ENCODE measurements around the gene TRPV4. TPM values are rescaled to one million over a fixed set of nuclear protein-coding genes. Genes with fewer than 3 reads are reported as not detected.

TRPV4 gene
- total RNA-seq, 1 donor from 2014 or later, result not detected

DNA sequence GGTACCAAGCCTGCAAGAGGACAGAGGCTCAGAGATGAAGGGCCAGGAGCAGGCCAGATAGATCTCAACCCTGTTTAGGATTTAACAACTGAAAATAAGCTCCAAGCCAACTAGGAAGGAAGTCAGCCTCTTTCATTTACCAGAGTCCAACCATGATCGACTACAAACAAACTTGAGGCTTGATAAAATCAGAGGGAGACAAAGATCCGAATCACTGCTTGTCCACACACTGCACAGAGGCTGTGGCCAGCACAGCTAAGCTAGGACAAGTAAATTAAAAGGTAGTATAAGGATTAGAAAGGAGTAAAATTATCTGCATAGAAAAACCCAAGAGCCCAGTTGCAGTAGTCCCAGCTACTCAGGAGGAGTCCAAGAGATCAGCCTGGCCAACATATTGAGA is 79.2 kb downstream of the TRPV4 start:
- H3K9me3 Mint-ChIP-seq, result peaks cover 16% of the 10 kb centered on the region
- H3K36me3 Mint-ChIP-seq (ENCODE audit: low read depth), result no peaks in the 10 kb centered on the region

DNA sequence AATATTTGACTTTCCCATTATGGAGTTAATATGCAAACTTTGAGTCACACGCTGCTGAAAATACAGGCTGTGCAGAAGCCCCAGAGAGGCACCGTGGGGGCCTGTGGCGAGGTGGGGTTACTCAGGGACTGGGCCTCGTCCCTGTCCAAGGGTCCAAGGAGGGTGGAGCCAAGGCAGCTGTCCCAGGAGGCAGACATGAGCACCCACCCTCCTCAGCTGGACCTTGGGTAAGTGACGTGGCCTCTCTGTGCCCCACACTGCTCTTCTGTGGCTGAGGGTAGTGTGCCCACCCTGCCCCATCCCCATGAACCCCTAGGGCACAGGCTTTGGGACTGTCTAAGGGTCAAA is 80.2 kb downstream of the TRPV4 start:
- Mint-ChIP-seq H3K9me3 (peaks cover 16% of the 10 kb centered on the region), H3K27me3 (ENCODE audit: low read depth) (peaks cover 16% of the 10 kb centered on the region), H3K4me3 (ENCODE audit: low read depth) (no peak overlapping the region), H3K27ac (no peak overlapping the region), H3K36me3 (ENCODE audit: low read depth) (no peaks in the 10 kb centered on the region), H3K4me1 (ENCODE audit: low read depth) (no peaks in the 10 kb centered on the region)
- intact Hi-C loops (cut with micrococcal nuclease), result no loop called here
- no peak for DNase-seq (ENCODE audit: low spot score)

More for the DNA sequence above, 79.2 kb downstream of the TRPV4 start:
- no peaks in the 10 kb centered on the region for H3K4me1 Mint-ChIP-seq (ENCODE audit: low read depth)
- H3K4me3 Mint-ChIP-seq (ENCODE audit: low read depth), result no peak overlapping the region
- no peak overlapping the region for H3K27ac Mint-ChIP-seq
- H3K27me3 Mint-ChIP-seq (ENCODE audit: low read depth), result peaks cover 16% of the 10 kb centered on the region
- intact Hi-C loops (cut with micrococcal nuclease), result no loop called here
- DNase-seq (ENCODE audit: low spot score), result no peak

DNA sequence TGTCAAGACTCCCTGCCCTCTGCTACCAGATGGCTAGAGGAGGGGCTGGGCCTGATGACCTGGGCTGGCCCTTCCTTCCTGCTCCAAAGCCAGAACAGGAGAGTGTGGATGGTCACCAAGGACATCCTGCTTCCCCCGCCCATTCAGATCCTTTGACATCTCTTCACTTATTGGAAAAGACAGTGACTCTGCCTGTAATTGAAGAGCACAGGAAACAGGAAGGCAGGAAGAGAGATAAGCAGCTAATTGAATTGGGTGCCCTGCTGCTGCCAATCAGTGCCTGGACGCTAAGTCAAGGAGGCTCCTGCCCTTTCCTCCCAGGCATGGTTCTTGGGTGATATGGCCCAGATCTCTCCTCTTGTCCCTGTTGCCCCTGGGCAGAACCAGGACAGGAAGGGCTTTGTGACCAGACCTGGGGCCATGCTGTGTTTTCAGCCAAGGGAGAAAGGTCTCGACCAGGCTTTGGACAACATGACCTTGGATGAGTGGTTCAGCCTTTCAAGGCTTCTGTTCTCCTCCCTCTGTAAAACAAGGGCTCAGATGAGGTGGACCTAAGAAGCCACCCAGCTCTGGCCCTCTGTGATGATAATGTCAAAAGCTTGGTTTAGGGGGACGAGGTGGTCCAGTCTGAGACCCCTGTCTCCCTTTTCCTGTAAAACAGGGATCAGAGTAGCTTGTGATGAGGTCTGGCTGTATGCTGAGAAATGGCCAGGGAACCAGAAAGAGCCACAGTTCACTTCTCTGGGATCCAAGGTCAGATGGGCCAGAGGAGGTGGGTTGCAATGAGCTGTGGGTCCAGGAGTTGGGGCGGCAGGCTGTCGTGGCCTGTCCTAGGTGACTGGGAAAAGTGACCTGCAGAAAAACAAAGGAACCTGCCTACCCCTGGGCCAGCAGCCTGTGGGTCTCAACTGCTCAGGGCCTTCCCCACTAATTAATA is 80.8 kb downstream of the TRPV4 start:
- peaks cover 18% of the 10 kb centered on the region for H3K27me3 Mint-ChIP-seq (ENCODE audit: low read depth)
- H3K4me3 Mint-ChIP-seq (ENCODE audit: low read depth), result no peak overlapping the region
- no peaks in the 10 kb centered on the region for H3K4me1 Mint-ChIP-seq (ENCODE audit: low read depth)
- H3K36me3 Mint-ChIP-seq (ENCODE audit: low read depth), result no peaks in the 10 kb centered on the region
- H3K9me3 Mint-ChIP-seq, result peaks cover 16% of the 10 kb centered on the region
- DNase-seq (ENCODE audit: low spot score), result no peak
- H3K27ac Mint-ChIP-seq, result no peak overlapping the region
- intact Hi-C loops (cut with micrococcal nuclease), result no loop called here

DNA sequence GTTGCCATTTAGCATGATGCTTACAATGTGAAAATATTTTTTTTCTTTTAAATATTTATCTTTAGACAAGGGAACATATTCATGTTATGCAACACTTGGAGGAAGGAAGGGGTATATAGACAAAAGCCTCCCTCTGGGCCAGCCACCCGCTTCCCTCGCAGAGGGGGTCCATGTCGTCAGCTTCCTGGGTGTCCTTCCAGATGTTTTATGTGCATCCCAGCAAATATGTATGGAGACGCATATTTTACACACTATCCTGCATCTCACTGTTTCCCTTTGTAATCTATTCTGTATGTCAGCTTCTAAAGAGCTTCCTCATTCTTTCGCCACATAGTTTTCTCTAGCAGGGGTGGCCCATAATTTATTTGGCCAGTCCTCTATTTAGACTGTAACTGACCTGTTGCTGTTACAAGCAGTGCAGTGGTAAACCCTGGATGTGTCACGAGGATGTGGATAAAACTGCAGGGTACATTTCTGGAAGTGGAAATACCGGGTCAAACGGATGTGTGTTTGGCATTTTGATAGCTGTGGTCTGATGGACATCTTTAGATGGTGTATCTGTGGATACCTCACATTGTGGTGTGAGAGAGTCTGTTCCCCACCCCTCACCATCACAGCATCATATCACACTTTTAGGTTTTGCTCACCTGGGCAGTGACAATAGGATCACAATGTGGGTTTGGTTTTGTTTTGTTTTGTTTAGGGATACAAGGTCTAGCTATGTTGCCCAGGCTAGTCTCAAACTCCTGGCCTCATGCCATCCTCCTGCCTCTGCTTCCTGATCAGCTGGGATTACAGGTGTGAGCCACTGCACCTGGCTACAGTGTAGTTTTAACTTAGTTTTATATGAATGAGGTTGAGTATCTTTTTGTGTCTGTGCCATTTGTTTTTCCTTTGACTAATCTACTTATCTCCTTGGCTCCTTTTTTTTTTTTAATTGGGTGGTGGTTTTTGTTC is 87.9 kb downstream of the TRPV4 start:
- H3K4me3 Mint-ChIP-seq (ENCODE audit: low read depth), result no peak overlapping the region
- H3K27ac Mint-ChIP-seq, result no peak overlapping the region
- H3K9me3 Mint-ChIP-seq, result no peaks in the 10 kb centered on the region
- peaks cover 11% of the 10 kb centered on the region for H3K27me3 Mint-ChIP-seq (ENCODE audit: low read depth)
- no peaks in the 10 kb centered on the region for H3K4me1 Mint-ChIP-seq (ENCODE audit: low read depth)
- DNase-seq (ENCODE audit: low spot score), result no peak
- intact Hi-C loops (cut with micrococcal nuclease), result no loop called here
- H3K36me3 Mint-ChIP-seq (ENCODE audit: low read depth), result no peaks in the 10 kb centered on the region

DNA sequence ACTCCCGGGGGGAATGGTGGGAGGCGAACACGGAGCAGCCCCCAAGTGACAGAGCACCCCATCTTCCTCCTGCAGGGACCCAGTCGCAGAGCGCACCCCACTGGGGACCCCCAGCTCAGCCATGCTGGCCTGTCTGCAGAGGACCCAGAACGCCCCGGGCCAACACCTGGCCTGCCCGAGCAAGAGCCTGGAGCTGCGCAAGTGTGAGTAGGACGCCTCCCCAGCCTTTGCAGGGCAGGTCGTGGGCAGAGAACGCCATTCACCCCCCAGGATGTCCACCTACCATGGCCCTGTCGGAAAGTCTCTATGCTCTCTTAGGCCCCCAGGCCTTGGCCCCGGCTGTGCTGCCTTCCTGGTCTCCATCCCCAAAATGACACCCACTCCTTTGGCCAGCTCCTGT is 89.2 kb downstream of the TRPV4 start:
- no peaks in the 10 kb centered on the region for H3K36me3 Mint-ChIP-seq (ENCODE audit: low read depth)
- no peak for DNase-seq (ENCODE audit: low spot score)
- intact Hi-C loops (cut with micrococcal nuclease), result no loop called here

DNA sequence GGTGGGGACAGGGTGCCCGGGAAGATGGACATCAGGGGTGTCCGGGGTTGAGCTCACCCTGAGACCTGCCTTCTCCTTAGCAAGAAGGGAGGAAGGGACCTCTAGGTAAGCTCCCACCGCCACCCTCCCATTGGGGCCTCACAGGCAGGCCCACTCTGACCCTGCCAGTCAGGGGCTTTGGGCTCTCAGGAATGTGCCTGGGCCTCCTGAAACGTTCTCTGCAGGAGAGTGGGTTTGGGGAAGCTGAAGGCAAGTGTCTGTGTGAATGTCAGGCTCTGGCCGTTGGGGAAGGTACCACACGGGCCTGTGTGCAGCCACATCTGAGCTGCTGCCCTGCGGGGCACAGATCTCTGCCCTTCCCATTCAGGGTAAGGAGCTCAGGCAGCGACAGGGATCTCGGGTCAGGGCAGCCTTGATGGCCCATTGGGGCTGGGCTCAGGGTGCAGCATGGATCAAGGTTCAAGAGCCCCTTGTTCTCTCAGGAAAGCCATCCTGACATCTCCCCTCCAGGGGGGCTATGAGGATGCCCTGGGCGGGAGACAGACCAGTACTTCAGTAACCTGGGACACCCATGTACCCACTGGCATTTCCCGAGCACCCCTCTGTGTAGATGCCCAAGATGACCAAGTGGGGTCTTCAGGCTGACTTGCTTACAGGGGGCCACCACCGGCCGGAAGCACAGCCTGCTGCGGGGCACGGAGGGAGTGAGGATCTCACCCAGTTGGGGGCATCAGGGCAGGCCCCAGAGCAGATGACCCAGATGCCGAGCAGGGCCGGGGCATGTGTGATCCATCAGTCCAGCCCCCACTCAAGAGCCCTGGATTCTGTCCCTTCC is 89.9 kb downstream of the TRPV4 start:
- Mint-ChIP-seq H3K27ac (no peak overlapping the region), H3K4me3 (ENCODE audit: low read depth) (no peak overlapping the region), H3K4me1 (ENCODE audit: low read depth) (no peaks in the 10 kb centered on the region), H3K27me3 (ENCODE audit: low read depth) (peaks cover 7% of the 10 kb centered on the region), H3K9me3 (no peaks in the 10 kb centered on the region), H3K36me3 (ENCODE audit: low read depth) (no peaks in the 10 kb centered on the region)
- intact Hi-C loops (cut with micrococcal nuclease), result no loop called here
- DNase-seq (ENCODE audit: low spot score), result no peak

More for the DNA sequence above, 89.2 kb downstream of the TRPV4 start:
- Mint-ChIP-seq H3K27ac (no peak overlapping the region), H3K4me3 (ENCODE audit: low read depth) (no peak overlapping the region), H3K9me3 (no peaks in the 10 kb centered on the region), H3K4me1 (ENCODE audit: low read depth) (no peaks in the 10 kb centered on the region), H3K27me3 (ENCODE audit: low read depth) (peaks cover 7% of the 10 kb centered on the region)

DNA sequence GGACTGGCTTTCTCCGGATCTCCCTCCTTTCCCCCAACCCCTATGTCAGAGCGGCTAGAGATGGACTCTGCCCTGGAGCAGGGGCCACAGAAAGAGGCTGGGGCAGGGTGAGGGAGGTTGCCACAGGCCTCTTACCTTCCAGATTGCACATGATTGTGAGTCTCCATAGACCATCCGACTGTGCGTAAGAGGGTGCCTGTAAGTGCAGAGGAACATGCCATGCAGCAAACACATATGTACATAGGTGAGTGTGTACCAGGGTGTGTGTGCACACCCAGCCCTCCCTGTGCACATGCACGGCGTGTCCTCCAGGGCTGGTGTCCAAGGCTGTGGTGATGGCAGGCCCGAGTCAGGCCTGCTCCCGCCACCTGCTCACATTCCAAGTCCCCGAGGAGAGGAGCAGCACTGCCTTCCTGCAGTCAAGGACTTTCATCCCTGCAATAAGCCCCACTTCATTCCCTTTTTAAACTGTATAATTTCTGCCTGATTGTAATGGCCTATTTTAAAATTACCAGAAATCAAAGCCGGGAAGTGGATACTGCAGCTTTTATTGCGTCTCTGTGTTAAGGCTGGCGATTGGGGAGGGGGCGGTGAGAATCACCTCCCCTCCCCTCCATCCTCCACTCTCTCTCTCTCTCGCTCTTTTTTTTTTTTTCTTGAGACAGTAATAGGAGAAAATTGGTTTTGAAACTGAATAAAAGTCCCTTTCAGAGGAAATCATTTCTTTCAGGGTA is 91.1 kb downstream of the TRPV4 start:
- Mint-ChIP-seq H3K4me3 (ENCODE audit: low read depth) (no peak overlapping the region), H3K27ac (no peak overlapping the region), H3K27me3 (ENCODE audit: low read depth) (peaks cover 3% of the 10 kb centered on the region), H3K4me1 (ENCODE audit: low read depth) (no peaks in the 10 kb centered on the region), H3K9me3 (no peaks in the 10 kb centered on the region), H3K36me3 (ENCODE audit: low read depth) (no peaks in the 10 kb centered on the region)
- no peak for DNase-seq (ENCODE audit: low spot score)
- intact Hi-C loops (cut with micrococcal nuclease), result no loop called here

DNA sequence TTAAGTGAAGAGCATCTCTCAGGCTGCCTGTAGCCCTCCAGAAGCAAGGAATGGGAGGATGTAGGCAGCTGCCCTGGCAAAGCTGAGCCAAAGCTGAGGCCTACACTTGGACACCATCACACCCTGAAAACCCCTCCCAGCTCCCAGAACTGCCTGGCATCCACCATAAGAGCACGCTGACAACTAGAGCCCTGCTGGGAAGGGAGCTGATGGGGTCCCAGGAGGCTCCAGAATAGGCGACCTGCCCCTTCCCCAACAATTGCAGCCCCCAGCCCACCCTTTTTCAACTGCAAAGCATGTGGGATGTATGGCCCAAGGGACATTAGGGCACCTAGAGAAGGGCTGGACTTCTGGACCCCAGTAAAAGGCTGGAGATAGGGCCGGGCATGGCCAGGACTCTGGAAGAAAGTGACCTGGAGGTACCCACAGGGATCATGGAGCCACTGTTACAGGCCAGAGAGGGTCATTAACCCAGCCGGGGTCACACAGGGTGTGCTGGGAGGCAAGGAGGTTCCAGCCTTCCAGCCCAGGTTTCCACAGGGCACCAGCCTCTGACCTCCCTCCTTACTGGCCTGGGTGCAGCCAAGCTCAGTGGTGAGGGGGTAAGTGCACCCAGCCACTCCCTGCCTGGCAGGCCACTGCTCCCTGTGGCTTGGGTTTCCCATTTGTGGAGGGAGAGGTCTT is 91.8 kb downstream of the TRPV4 start:
- peaks cover 3% of the 10 kb centered on the region for H3K27me3 Mint-ChIP-seq (ENCODE audit: low read depth)
- H3K36me3 Mint-ChIP-seq (ENCODE audit: low read depth), result no peaks in the 10 kb centered on the region
- no peaks in the 10 kb centered on the region for H3K9me3 Mint-ChIP-seq
- H3K4me1 Mint-ChIP-seq (ENCODE audit: low read depth), result no peaks in the 10 kb centered on the region
- H3K4me3 Mint-ChIP-seq (ENCODE audit: low read depth), result no peak overlapping the region
- no peak for DNase-seq (ENCODE audit: low spot score)
- intact Hi-C loops (cut with micrococcal nuclease), result no loop called here
- no peak overlapping the region for H3K27ac Mint-ChIP-seq

DNA sequence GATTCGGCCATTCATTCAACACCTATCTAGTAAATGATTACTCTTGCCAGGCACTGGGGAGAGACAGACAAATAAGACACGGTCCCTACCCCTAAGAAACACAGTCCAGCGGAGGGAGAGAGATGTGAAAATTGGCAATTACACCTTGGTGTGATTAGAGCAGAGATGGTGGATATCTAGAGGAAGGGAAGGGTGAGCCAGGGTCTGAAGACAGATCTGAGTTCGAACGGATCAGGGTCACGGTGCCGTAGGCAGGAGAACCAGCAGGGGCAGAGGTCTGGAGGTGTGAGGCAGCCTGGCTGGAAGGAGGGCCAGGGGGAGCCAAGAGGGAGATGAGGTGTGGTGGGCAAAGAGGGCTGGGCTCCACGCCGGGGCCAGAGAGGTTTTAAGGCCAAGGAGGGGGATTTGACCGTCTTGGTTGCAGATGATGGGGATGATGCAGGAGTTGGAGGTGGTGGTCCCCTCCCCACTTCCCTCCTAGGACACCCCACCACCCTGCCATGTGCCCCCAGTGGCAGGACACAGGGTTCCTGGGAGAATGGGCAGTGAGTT is 92.4 kb downstream of the TRPV4 start:
- no peaks in the 10 kb centered on the region for H3K36me3 Mint-ChIP-seq (ENCODE audit: low read depth)
- no peaks in the 10 kb centered on the region for H3K9me3 Mint-ChIP-seq
- no peak for DNase-seq (ENCODE audit: low spot score)
- H3K27ac Mint-ChIP-seq, result no peak overlapping the region
- peaks cover 3% of the 10 kb centered on the region for H3K27me3 Mint-ChIP-seq (ENCODE audit: low read depth)
- no peaks in the 10 kb centered on the region for H3K4me1 Mint-ChIP-seq (ENCODE audit: low read depth)
- H3K4me3 Mint-ChIP-seq (ENCODE audit: low read depth), result no peak overlapping the region
- intact Hi-C loops (cut with micrococcal nuclease), result no loop called here

DNA sequence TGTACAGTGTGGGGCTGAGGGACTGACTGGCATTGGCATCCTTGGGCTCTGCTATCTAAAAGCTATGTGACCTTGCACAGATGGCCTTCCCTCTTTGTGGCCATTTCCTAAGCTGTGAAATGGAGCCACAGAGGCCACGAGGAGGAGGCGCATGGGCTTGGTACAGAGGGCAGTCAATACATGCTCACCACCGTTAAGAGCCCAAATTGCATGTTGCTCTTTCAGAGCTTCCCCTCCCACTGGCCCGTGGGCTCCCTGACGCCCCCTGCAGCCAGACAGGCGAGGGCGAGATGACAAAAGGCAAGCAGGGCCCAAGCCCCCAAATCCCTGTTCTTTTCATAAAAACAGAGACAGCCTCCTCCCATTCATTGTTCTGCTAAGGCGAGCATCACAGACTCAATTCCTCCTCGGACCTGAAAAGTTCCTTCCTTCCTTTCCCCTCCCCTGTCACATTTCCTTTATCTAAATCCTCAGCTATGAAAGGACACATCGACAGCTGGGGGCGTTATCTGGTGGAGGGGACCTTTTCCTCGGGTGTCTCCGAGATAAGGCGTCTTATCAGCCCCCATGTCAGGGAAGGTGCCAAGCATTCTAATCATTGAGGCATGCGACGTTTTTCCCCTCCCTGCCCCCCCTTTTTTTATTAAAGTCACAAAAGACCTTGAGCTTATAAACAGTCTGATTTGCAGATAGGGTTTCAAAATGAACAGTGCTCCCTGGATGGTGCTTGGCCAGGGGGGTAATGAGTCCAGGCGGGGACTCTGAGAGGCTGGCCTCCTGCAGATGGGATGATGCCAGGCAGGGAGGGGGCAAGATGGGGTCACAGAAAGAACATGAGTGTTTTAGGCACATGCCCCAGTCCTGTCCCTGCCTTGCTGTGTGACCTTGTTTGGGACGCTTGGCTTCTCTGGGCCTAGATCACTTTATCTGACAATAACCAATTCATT is 93.2 kb downstream of the TRPV4 start:
- Mint-ChIP-seq H3K9me3 (no peaks in the 10 kb centered on the region), H3K4me1 (ENCODE audit: low read depth) (no peaks in the 10 kb centered on the region), H3K27me3 (ENCODE audit: low read depth) (peaks cover 6% of the 10 kb centered on the region), H3K36me3 (ENCODE audit: low read depth) (no peaks in the 10 kb centered on the region), H3K4me3 (ENCODE audit: low read depth) (no peak overlapping the region), H3K27ac (no peak overlapping the region)
- DNase-seq (ENCODE audit: low spot score), result no peak
- intact Hi-C loops (cut with micrococcal nuclease), result no loop called here

All from activated T-helper 2 cell treated with anti-CD3 and anti-CD28 coated beads, Interferon-gamma antibody, Interleukin-2, Interleukin-4, amounts not matched to agents 10 μg/mL and 5 μg/mL and 100 μg/mL, durations not matched to agents 14 hours and 24 hours and 36 hours (primary cell).